HG02885 (cell line): ENCODE data around the gene PRR30.

Source experiments
- ATAC-seq: cut with Tn5 transposase; IDR thresholded peaks from one replicate; pipeline ENCODE4 v1.9.1; 2021; ENCODE audit warnings: mild to moderate bottlenecking; ENCODE audit not compliant: unreplicated experiment, poor library complexity

Gene PRR30

GRCh38 chr2:27155069-27155520, 15.9 kb upstream of the PRR30 start:
- no peak for ATAC-seq

GRCh38 chr2:27154488-27154887, 15.3 kb upstream of the PRR30 start:
- ATAC-seq = no peak

DNA sequence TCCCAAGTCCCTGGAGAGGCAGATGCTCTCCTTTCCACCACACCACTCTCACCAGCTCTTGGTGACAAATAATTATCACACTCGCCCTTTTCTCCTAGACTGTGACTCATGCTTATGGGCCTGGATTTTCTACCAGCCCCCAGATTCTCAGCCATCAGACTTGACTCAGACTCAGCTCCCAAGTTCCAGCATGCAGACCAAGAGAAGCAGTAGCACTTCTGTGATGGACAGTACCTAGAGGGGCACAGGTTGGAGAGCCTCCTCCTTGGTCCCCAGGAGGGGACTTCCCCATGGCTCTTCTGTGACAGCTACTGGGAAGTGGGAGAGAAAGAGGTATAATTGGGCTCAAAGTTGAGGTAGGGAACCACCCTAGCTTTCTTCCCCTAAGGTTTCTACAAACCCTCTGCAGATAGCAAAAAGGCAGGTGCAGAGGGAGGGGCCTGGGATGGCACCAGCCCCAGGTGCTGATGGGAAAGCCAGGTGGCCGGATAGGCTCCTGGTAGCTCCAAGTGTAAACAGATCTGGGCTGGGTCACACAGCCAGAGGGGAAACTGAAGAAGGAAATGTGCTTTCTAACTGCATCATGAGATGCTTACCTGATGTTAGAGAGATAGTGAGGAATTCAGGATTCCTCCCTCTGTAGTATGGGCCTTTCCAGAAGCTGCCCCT, 13.7 kb upstream of the PRR30 start:
- ATAC-seq = no peak

DNA sequence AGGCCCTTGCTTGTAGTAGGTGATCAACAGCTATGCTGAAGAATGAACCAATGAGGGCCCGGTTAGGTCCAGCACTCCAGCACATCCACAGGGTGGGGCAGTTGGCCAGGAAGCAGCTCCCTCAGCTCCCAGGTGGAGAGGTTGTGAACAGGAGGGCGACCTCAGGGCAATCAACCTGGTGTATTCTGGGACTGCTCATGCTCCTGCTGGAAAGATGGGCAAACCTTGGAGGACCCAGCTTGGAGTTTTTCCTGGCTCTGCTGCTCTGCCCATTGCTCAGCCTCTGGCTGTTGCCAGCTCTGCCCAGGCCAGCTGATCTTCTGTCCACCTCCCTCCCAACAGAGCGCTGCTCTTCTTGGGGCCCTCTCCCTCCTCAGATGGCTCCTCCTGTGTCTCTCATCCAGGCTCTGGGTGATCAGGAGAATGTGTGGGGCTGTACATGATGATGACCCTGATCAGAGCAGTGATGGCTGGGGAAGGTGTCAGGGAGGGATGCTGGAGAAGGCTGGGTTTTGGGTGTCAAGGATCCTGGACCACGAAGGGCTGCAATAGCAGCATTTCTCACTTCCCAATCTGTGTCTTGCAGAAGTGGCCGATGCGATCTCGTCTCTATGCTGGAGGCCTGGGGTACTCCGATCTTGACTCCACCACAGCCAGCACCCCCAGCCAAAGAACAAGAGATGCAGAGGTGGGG, 13.0 kb upstream of the PRR30 start:
- no peak for ATAC-seq

- ATAC-seq = no peak
Observed at GRCh38 chr2:27150639-27151230, 11.5 kb upstream of the PRR30 start.

- ATAC-seq = no peak
Observed at GRCh38 chr2:27149570-27150405, 10.6 kb upstream of the PRR30 start.

- no peak for ATAC-seq
Observed at GRCh38 chr2:27148801-27149439, 9.7 kb upstream of the PRR30 start, which contains the start of gene TCF23. TSS of gene TCF23 (plus strand) at chr2:27149004. CDS start at chr2:27149134, 130 bp downstream.

DNA sequence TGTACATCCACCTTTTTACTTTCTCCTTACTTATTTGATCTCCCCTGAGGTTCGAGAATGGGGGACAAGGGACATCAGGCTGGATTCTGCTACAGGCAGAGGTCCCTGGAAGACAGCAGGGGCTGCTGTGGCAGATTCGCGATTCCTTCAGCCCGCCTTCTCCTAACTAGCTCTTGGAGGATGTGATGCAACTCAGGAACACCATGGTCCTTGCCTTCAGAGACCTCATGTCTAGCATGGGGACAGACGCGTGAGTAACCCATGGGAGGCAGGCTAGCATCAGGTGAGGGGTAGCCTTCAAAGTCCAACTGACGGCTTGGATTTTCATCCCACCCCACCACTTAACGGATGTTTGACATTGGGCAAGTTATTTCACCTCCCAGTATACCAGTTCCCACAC, 8.7 kb upstream of the PRR30 start:
- ATAC-seq = no peak

DNA sequence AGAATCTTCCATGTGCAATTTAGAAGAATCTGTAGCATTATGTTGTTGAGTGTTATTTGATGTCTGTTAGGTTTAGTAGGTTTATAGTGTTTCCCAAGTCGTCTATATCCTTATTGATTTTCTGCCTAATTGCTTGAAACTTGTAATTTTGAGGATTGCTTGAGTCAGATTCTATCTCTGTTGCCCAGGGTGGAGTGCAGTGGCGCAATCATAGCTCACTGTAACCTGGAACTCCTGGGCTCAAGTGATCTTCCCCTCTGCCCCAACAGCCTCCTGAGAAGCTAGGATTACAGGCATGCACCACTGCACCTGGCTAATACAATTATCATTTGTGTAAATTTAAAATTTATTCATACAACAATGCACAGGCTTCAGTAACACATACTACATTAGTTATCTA, 6.5 kb upstream of the PRR30 start:
- ATAC-seq = no peak

DNA sequence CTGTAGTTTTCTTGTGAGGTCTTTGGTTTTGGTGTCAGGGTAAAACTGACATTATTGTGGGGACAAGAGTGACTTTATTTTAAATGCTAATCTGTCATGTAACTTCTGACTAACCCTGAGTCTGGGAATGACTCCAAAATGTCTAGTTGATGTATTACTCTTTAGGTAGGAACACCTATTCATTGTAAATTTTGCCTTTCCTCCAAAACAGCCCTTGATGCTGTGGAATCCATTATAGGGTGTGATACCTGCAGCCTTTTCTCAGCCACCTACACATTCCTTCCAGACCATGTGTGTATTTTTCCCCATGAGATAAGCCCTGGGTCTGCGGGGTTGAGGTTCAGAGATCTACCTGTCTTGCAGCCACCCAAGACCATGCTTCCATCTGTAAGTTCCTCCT, 4.1 kb upstream of the PRR30 start:
- ATAC-seq = no peak

- ATAC-seq = no peak
Observed at GRCh38 chr2:27138111-27138510, 1.1 kb downstream of the PRR30 start.

GRCh38 chr2:27137322-27137935, 1.8 kb downstream of the PRR30 start:
- ATAC-seq = no peak

DNA sequence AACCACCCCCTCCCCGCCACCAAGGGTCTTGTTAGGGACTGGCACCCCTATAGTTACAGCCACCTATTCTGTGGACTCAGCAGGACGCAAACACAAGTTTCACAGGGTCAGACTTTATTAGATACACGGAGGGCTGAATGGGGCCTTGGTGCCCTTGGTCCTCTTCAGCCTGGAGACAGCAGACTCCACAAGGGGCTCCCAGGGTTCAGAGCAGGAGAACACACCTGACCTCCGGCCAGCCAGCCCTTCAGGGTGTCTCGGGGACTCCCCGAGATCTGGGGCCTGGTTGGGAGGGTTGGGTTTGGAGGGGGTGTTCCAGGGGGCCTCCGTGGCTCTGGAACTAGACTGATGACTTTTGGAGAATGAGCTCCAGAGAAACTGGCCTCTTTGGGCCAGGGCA, 2.5 kb downstream of the PRR30 start:
- no peak for ATAC-seq

DNA sequence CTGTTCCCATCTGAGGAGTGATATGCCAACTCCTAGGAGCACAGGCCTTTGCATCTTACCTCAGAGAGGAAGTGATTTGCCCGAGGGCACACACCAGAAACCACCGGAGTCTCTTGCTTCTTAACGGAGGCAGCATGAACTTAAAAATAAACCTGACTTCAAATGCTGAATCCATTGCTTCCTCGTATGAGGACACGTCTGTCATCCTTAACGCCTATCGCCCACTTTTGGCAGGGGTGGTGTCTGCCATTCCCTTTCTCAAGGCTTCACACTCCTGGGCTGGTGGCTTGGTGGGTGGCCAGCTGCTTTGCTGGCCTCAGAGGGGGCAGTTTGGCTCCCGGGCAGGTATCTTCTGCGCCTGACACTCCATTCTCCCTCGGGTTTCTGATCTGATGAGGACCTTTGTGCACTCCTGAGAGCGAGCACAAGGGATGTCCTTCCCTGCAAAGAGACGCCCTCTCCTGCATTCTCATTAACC, 3.7 kb downstream of the PRR30 start:
- no peak for ATAC-seq

DNA sequence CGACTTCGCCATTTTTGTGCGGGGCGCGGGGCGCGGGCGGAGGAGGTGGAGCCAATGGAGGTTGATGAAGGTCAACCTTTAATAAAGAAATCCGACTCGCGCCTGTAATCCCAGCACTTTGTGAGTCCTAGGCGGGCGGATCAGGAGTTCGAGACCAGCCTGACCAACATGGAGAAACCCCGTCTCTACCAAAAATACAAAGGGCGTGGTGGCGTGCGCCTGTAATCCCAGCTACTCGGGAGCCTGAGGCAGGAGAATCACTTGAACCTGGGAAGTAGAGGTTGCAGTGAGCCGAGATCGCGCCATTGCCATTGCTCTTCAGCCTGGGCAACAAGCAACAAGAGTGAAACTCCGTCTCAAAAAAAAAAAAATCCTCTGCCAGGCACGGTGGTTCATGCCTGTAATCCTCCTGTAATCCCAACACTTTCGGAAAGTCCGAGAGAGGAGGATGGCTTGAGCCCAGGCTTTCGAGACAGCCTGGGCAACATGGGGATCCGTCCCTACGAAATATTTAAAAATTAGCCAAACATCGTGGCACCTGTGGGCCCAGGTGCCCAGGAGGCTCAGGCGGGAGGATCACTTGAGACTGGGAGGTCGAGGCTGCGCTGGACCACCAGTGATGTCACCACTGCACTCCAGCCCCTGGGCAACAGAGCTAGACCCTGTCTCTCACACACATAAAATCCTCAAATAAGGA, 4.3 kb downstream of the PRR30 start:
- ATAC-seq = no peak

- peak; percentile 91 for ATAC-seq
Observed at GRCh38 chr2:27133905-27134780, 5.1 kb downstream of the PRR30 start, which contains the start of gene PREB. TSS of gene PREB (minus strand) at chr2:27134636. CDS start at chr2:27134421, 215 bp downstream.

DNA sequence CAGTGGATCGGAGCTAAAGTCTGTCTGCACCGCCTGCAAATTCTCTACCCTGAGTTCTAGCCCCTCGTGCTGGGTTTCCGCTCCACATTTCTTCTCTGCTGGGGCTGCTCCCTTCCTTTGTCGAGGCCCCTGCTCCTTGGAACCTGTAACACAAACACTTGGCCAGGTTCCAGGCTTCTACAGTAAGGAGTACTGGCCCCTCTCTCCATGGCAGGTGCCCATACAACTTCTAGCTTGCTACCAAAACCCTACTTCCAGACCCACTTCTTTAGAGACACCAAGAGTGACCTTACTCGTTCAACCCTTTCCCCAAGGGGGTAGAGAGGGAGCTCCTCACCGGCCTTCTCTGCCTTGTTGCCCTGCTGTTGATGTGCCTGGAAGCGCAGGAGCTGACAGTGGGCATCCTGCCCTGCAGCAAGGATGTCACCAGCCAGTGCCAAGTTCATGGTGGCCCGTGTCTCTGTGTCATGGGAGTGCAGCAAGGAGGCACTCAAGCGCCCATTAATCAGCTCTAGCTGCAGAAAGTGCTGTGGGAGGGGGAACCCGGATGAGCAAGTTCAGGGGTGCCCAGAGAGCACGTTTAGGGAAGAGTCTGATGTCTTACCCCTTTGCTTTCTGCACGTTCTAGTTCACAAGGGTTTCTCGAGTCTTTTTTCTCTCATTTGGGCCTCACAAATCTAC, 5.9 kb downstream of the PRR30 start:
- no peak for ATAC-seq
